Measurements from ENCODE around the gene SPATA20.

The SPATA20 gene

GRCh38 chr17:50540560-50541401, 6.2 kb upstream of the SPATA20 start:
- DNase-seq, result no peak

GRCh38 chr17:50541402-50541715, 5.6 kb upstream of the SPATA20 start:
- no peak for DNase-seq

GRCh38 chr17:50541716-50542688, 5.0 kb upstream of the SPATA20 start:
- DNase-seq, result peak; percentile 55

- no peak for DNase-seq
These were observed 3.9 kb upstream of the SPATA20 start for GRCh38 chr17:50542795-50543774.

- no peak for DNase-seq
These were observed 2.5 kb upstream of the SPATA20 start for GRCh38 chr17:50544516-50544915.

GRCh38 chr17:50545311-50545710, 1.7 kb upstream of the SPATA20 start:
- DNase-seq, result no peak

- no peak for DNase-seq
These were observed 306 bp upstream of the SPATA20 start for GRCh38 chr17:50546701-50547034.

GRCh38 chr17:50547736-50548083, 736 bp downstream of the SPATA20 start:
- no peak for DNase-seq

GRCh38 chr17:50548831-50549230, 1.9 kb downstream of the SPATA20 start:
- no peak for DNase-seq

- no peak for DNase-seq
These were observed 2.4 kb downstream of the SPATA20 start for GRCh38 chr17:50549256-50549941.

- no peak for DNase-seq
These were observed 3.0 kb downstream of the SPATA20 start for GRCh38 chr17:50549969-50550368.

GRCh38 chr17:50550661-50551432, 3.9 kb downstream of the SPATA20 start:
- DNase-seq, result peak; percentile 14

GRCh38 chr17:50551433-50551815, 4.5 kb downstream of the SPATA20 start:
- DNase-seq, result no peak

- DNase-seq, result no peak
These were observed 4.9 kb downstream of the SPATA20 start for GRCh38 chr17:50551884-50552283.

GRCh38 chr17:50554201-50554600, 7.2 kb downstream of the SPATA20 start:
- DNase-seq, result no peak

- DNase-seq, result peak; percentile 69
These were observed 9.8 kb downstream of the SPATA20 start for GRCh38 chr17:50556803-50557202.

- DNase-seq, result no peak
These were observed 10.7 kb downstream of the SPATA20 start for GRCh38 chr17:50557630-50558029.

- no peak for DNase-seq
These were observed 11.1 kb downstream of the SPATA20 start for GRCh38 chr17:50558091-50558490.

- no peak for DNase-seq
These were observed 11.6 kb downstream of the SPATA20 start for GRCh38 chr17:50558581-50558940.

- no peak for DNase-seq
These were observed 12.1 kb downstream of the SPATA20 start for GRCh38 chr17:50558941-50559614.

- DNase-seq, result no peak
These were observed 12.8 kb downstream of the SPATA20 start for GRCh38 chr17:50559674-50560184.

Data from NCI-H2029 (cell line).